Effector memory CD4-positive, alpha-beta T cell (primary cell): ENCODE data around the gene SLC30A7.
"Not testable (repeated sequence)": the region's sequence is repeated elsewhere in the genome, so short reads cannot be mapped to it uniquely, and the experiment has no call there.

ENCODE experiments used
- DNase-seq, 3 donors: peaks; one replicate each; pipeline ENCODE4 v3.0.0-alpha.2; 2020
- H3K27ac ChIP-seq: 2 replicates; pipeline ENCODE4 v1.7.0; 2013; ENCODE audit warnings: mild to moderate bottlenecking, low read length, moderate library complexity; ENCODE audit not compliant: insufficient read depth, poor library complexity, severe bottlenecking
- H3K27me3 ChIP-seq: replicated peaks from 2 replicates; pipeline ENCODE4 v1.7.0; 2013; ENCODE audit warnings: mild to moderate bottlenecking, low read length; ENCODE audit not compliant: insufficient read depth, control insufficient read depth, poor library complexity, severe bottlenecking
- H3K36me3 ChIP-seq: 2 replicates; pipeline ENCODE4 v1.7.0; 2013; ENCODE audit warnings: mild to moderate bottlenecking, low read length, moderate library complexity; ENCODE audit not compliant: control insufficient read depth, insufficient read depth
- H3K4me1 ChIP-seq: 2 replicates; pipeline ENCODE4 v1.7.0; 2013; ENCODE audit warnings: low read length, mild to moderate bottlenecking; ENCODE audit not compliant: control insufficient read depth, insufficient read depth, poor library complexity, severe bottlenecking
- H3K4me3 ChIP-seq: 2 replicates; pipeline ENCODE4 v1.7.0; 2013; ENCODE audit warnings: low read length, low read depth, mild to moderate bottlenecking; ENCODE audit not compliant: insufficient read depth, poor library complexity, severe bottlenecking
- H3K9me3 ChIP-seq: 2 replicates; pipeline ENCODE4 v1.7.0; 2013; ENCODE audit warnings: mild to moderate bottlenecking, low read length, moderate library complexity; ENCODE audit not compliant: control insufficient read depth

SLC30A7 gene

GRCh38 chr1:100947816-100948215, 51.9 kb downstream of the SLC30A7 start:
- not testable (repeated sequence) for DNase-seq, H3K27me3 ChIP-seq, H3K27ac ChIP-seq, H3K4me3 ChIP-seq
- Histone ChIP-seq H3K4me1 (peaks cover 14% of the 10 kb centered on the region), H3K36me3 (peaks cover 24% of the 10 kb centered on the region), H3K9me3 (peaks cover 16% of the 10 kb centered on the region)

DNA sequence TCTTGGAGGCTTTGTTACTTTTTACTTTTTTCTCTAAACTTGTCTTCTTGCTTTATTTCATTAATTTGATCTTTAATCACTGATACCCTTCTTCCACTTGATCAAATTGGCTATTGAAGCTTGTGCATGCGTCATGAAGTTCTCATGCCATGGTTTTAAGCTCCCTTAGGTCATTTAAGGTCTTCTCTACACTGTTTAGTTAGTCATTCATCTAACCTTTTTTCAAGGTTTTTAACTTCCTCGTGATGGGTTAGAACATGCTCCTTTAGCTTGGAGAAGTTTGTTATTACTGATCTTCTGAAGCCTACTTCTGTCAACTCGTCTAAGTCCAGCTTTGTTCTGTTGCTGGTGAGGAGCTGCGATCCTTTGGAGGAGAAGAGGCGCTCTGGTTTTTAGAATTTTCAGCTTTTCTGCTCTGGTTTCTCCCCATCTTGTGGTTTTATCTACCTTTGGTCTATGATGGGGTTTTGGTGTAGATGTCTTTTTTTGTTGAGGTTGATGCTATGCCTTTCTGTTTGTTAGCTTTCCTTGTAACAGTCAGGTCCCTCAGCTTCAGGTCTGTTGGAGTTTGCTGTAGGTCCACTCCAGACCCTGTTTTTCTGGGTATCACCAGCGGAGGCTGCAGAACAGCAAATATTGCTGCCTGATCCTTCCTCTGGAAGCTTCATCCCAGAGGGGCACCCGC, 53.0 kb downstream of the SLC30A7 start:
- H3K27me3 ChIP-seq, DNase-seq, H3K27ac ChIP-seq, H3K4me3 ChIP-seq: not testable (repeated sequence)
- Histone ChIP-seq H3K36me3 (peaks cover 24% of the 10 kb centered on the region), H3K9me3 (peaks cover 11% of the 10 kb centered on the region), H3K4me1 (peaks cover 14% of the 10 kb centered on the region)

GRCh38 chr1:100949515-100950158, 53.7 kb downstream of the SLC30A7 start:
- not testable (repeated sequence) for H3K27me3 ChIP-seq, H3K4me3 ChIP-seq
- peaks cover 11% of the 10 kb centered on the region for H3K9me3 ChIP-seq
- DNase-seq, result peak; percentile 42 to 60 (median 59)
- peaks cover 14% of the 10 kb centered on the region for H3K4me1 ChIP-seq
- H3K36me3 ChIP-seq, result peaks cover 24% of the 10 kb centered on the region
- peak overlapping the region; percentile 3 for H3K27ac ChIP-seq

DNA sequence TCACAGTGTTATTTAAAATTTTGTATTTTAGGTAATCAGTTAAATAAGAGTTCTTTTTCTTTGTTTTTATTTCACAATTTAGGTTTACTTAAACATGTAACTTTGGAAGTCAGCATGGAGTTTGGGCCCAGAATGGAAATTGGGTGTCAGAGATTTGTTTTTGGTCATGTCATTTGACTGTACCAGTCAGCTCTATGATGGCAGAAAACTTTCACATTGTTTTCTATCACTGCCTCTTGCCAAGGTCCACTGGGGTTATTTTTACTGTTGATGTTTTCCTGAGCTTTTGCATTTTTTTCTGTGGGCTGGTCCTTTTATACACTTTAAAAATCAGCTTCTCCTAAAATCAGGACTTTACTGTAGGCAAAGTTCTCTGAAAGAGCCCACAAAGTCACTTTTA, 54.4 kb downstream of the SLC30A7 start:
- Histone ChIP-seq H3K4me3 (no peak overlapping the region), H3K36me3 (peaks cover 24% of the 10 kb centered on the region), H3K27me3 (no peaks in the 10 kb centered on the region), H3K27ac (no peak overlapping the region), H3K4me1 (peaks cover 14% of the 10 kb centered on the region), H3K9me3 (peaks cover 11% of the 10 kb centered on the region)
- no peak for DNase-seq

GRCh38 chr1:100950781-100951180, 54.9 kb downstream of the SLC30A7 start:
- Histone ChIP-seq H3K4me1 (peaks cover 14% of the 10 kb centered on the region), H3K27ac (no peak overlapping the region), H3K27me3 (no peaks in the 10 kb centered on the region), H3K36me3 (peaks cover 24% of the 10 kb centered on the region), H3K4me3 (no peak overlapping the region), H3K9me3 (peaks cover 11% of the 10 kb centered on the region)
- no peak for DNase-seq

GRCh38 chr1:100952104-100952745, 56.3 kb downstream of the SLC30A7 start:
- Histone ChIP-seq H3K27me3 (no peaks in the 10 kb centered on the region), H3K36me3 (peaks cover 24% of the 10 kb centered on the region), H3K4me1 (peaks cover 14% of the 10 kb centered on the region), H3K4me3 (no peak overlapping the region), H3K27ac (no peak overlapping the region), H3K9me3 (peaks cover 11% of the 10 kb centered on the region)
- DNase-seq, result no peak

DNA sequence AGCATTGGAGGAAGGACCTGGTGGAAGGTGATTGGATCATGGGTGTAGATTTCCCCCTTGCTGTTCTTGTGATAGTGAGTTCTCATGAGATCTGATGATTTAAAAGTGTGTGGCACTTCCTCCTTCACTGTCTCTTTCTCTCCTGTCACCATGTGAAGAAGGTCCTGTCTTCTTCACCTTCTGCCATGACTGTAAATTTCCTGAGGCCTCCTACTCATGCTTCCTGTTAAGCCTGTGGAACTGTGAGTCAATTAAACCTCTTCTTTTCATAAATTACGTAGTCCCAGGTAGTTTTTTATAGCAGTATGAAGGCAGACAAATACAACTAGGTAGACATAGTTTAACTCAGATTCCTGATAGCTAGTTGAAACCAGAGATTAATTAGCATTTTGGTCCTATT, 57.1 kb downstream of the SLC30A7 start:
- peaks cover 24% of the 10 kb centered on the region for H3K36me3 ChIP-seq
- not testable (repeated sequence) for H3K4me3 ChIP-seq, H3K27ac ChIP-seq, H3K27me3 ChIP-seq, DNase-seq
- peaks cover 11% of the 10 kb centered on the region for H3K9me3 ChIP-seq
- H3K4me1 ChIP-seq, result peaks cover 14% of the 10 kb centered on the region

GRCh38 chr1:100953960-100954730, 58.3 kb downstream of the SLC30A7 start:
- Histone ChIP-seq H3K4me1 (peaks cover 12% of the 10 kb centered on the region), H3K4me3 (no peak overlapping the region), H3K27ac (no peak overlapping the region), H3K27me3 (no peaks in the 10 kb centered on the region), H3K36me3 (peaks cover 24% of the 10 kb centered on the region), H3K9me3 (peaks cover 8% of the 10 kb centered on the region)
- DNase-seq, result no peak

- no peak for DNase-seq
- H3K4me3 ChIP-seq, result no peak overlapping the region
Measured at GRCh38 chr1:100955322-100955721, 59.4 kb downstream of the SLC30A7 start.

More at GRCh38 chr1:100955322-100955721, 59.4 kb downstream of the SLC30A7 start:
- H3K27me3 ChIP-seq, result no peaks in the 10 kb centered on the region
- H3K27ac ChIP-seq, result no peak overlapping the region
- peaks cover under 1% of the 10 kb centered on the region for H3K4me1 ChIP-seq
- H3K36me3 ChIP-seq, result peaks cover 22% of the 10 kb centered on the region
- H3K9me3 ChIP-seq, result peaks cover 8% of the 10 kb centered on the region
